Measurements from ENCODE around the gene BTG2. TPM values are rescaled to one million over a fixed set of nuclear protein-coding genes. Genes with fewer than 3 reads are reported as not detected.
A peak's percentile ranks its signal among the peaks of the same experiment; 100 is the strongest.

The BTG2 gene
- total RNA-seq, 1 donor from 2014 or later: 32.4 TPM

GRCh38 chr1:203338335-203339036, 33.2 kb downstream of the BTG2 start:
- no peak overlapping the region for H3K27ac ChIP-seq (ENCODE audit: low read depth, low read length)
- H3K27me3 ChIP-seq (ENCODE audit: control insufficient read depth in 3 of 3, insufficient read depth in 3 of 3, low read length in 3 of 3): peaks cover 0 to 5% (median 0%) of the 10 kb centered on the region in 3 donors
- no peak overlapping the region for H3K9ac ChIP-seq (ENCODE audit: low read depth in 1 of 3, low read length in 3 of 3)

GRCh38 chr1:203340112-203340790, 34.9 kb downstream of the BTG2 start:
- Histone ChIP-seq H3K9ac (ENCODE audit: low read depth in 1 of 3, low read length in 3 of 3) (no peak overlapping the region), H3K27ac (ENCODE audit: low read depth, low read length) (no peak overlapping the region), H3K27me3 (ENCODE audit: control insufficient read depth in 3 of 3, insufficient read depth in 3 of 3, low read length in 3 of 3) (peaks cover 0 to 5% (median 0%) of the 10 kb centered on the region in 3 donors), H3K4me1 (ENCODE audit: control insufficient read depth in 3 of 3, insufficient read depth in 3 of 3, low read length in 3 of 3) (peaks cover 10 to 21% (median 18%) of the 10 kb centered on the region in 3 donors), H3K9me3 (ENCODE audit: control insufficient read depth in 3 of 3, low read length in 3 of 3) (no peaks in the 10 kb centered on the region), H3K36me3 (ENCODE audit: control insufficient read depth in 3 of 3, insufficient read depth in 3 of 3, low read length in 3 of 3) (no peaks in the 10 kb centered on the region), H3K4me3 (ENCODE audit: low read length in 3 of 3) (no peak overlapping the region)

More at GRCh38 chr1:203338335-203339036, 33.2 kb downstream of the BTG2 start:
- Histone ChIP-seq H3K36me3 (ENCODE audit: control insufficient read depth in 3 of 3, insufficient read depth in 3 of 3, low read length in 3 of 3) (no peaks in the 10 kb centered on the region), H3K9me3 (ENCODE audit: control insufficient read depth in 3 of 3, low read length in 3 of 3) (no peaks in the 10 kb centered on the region), H3K4me1 (ENCODE audit: control insufficient read depth in 3 of 3, insufficient read depth in 3 of 3, low read length in 3 of 3) (peaks cover 10 to 22% (median 19%) of the 10 kb centered on the region in 3 donors), H3K4me3 (ENCODE audit: low read length in 3 of 3) (no peak overlapping the region)

- Histone ChIP-seq H3K9me3 (ENCODE audit: control insufficient read depth in 3 of 3, low read length in 3 of 3) (no peaks in the 10 kb centered on the region), H3K9ac (ENCODE audit: low read depth in 1 of 3, low read length in 3 of 3) (peak overlapping the region in 1 of 3 donors; percentile 35), H3K4me3 (ENCODE audit: low read length in 3 of 3) (no peak overlapping the region), H3K4me1 (ENCODE audit: control insufficient read depth in 3 of 3, insufficient read depth in 3 of 3, low read length in 3 of 3) (peaks cover 9 to 15% (median 9%) of the 10 kb centered on the region in 3 donors), H3K27me3 (ENCODE audit: control insufficient read depth in 3 of 3, insufficient read depth in 3 of 3, low read length in 3 of 3) (peaks cover 0 to 5% (median 0%) of the 10 kb centered on the region in 3 donors), H3K36me3 (ENCODE audit: control insufficient read depth in 3 of 3, insufficient read depth in 3 of 3, low read length in 3 of 3) (peaks cover 0 to 2% (median 0%) of the 10 kb centered on the region in 3 donors), H3K27ac (ENCODE audit: low read depth, low read length) (no peak overlapping the region)
These were observed 37.0 kb downstream of the BTG2 start for GRCh38 chr1:203342192-203342940.

GRCh38 chr1:203343956-203344754, 38.8 kb downstream of the BTG2 start:
- H3K4me3 ChIP-seq (ENCODE audit: low read length in 3 of 3): no peak overlapping the region
- peaks cover 4 to 12% (median 5%) of the 10 kb centered on the region in 3 donors for H3K4me1 ChIP-seq (ENCODE audit: control insufficient read depth in 3 of 3, insufficient read depth in 3 of 3, low read length in 3 of 3)
- no peak overlapping the region for H3K27ac ChIP-seq (ENCODE audit: low read depth, low read length)
- peaks cover 0 to 5% (median 0%) of the 10 kb centered on the region in 3 donors for H3K27me3 ChIP-seq (ENCODE audit: control insufficient read depth in 3 of 3, insufficient read depth in 3 of 3, low read length in 3 of 3)
- H3K36me3 ChIP-seq (ENCODE audit: control insufficient read depth in 3 of 3, insufficient read depth in 3 of 3, low read length in 3 of 3): peaks cover 0 to 2% (median 0%) of the 10 kb centered on the region in 3 donors
- H3K9me3 ChIP-seq (ENCODE audit: control insufficient read depth in 3 of 3, low read length in 3 of 3): no peaks in the 10 kb centered on the region
- H3K9ac ChIP-seq (ENCODE audit: low read depth in 1 of 3, low read length in 3 of 3): no peak overlapping the region

GRCh38 chr1:203346060-203346768, 40.9 kb downstream of the BTG2 start:
- Histone ChIP-seq H3K27me3 (ENCODE audit: control insufficient read depth in 3 of 3, insufficient read depth in 3 of 3, low read length in 3 of 3) (peaks cover 0 to 5% (median 0%) of the 10 kb centered on the region in 3 donors), H3K9me3 (ENCODE audit: control insufficient read depth in 3 of 3, low read length in 3 of 3) (no peaks in the 10 kb centered on the region), H3K4me1 (ENCODE audit: control insufficient read depth in 3 of 3, insufficient read depth in 3 of 3, low read length in 3 of 3) (peaks cover 10 to 16% (median 12%) of the 10 kb centered on the region in 3 donors), H3K27ac (ENCODE audit: low read depth, low read length) (no peak overlapping the region), H3K9ac (ENCODE audit: low read depth in 1 of 3, low read length in 3 of 3) (no peak overlapping the region), H3K4me3 (ENCODE audit: low read length in 3 of 3) (no peak overlapping the region), H3K36me3 (ENCODE audit: control insufficient read depth in 3 of 3, insufficient read depth in 3 of 3, low read length in 3 of 3) (peaks cover 0 to 2% (median 0%) of the 10 kb centered on the region in 3 donors)

GRCh38 chr1:203346769-203347102, 41.4 kb downstream of the BTG2 start:
- H3K4me1 ChIP-seq (ENCODE audit: control insufficient read depth in 3 of 3, insufficient read depth in 3 of 3, low read length in 3 of 3): peaks cover 14 to 22% (median 15%) of the 10 kb centered on the region in 3 donors
- H3K27ac ChIP-seq (ENCODE audit: low read depth, low read length): no peak overlapping the region

GRCh38 chr1:203349166-203349565, 43.8 kb downstream of the BTG2 start:
- H3K36me3 ChIP-seq (ENCODE audit: control insufficient read depth in 3 of 3, insufficient read depth in 3 of 3, low read length in 3 of 3): peaks cover 0 to 2% (median 0%) of the 10 kb centered on the region in 3 donors
- no peak overlapping the region for H3K4me3 ChIP-seq (ENCODE audit: low read length in 3 of 3)
- no peak overlapping the region for H3K27ac ChIP-seq (ENCODE audit: low read depth, low read length)
- no peaks in the 10 kb centered on the region for H3K27me3 ChIP-seq (ENCODE audit: control insufficient read depth in 3 of 3, insufficient read depth in 3 of 3, low read length in 3 of 3)
- H3K4me1 ChIP-seq (ENCODE audit: control insufficient read depth in 3 of 3, insufficient read depth in 3 of 3, low read length in 3 of 3): peaks cover 11 to 22% (median 14%) of the 10 kb centered on the region in 3 donors
- H3K9ac ChIP-seq (ENCODE audit: low read depth in 1 of 3, low read length in 3 of 3): no peak overlapping the region
- H3K9me3 ChIP-seq (ENCODE audit: control insufficient read depth in 3 of 3, low read length in 3 of 3): no peaks in the 10 kb centered on the region

More at GRCh38 chr1:203346769-203347102, 41.4 kb downstream of the BTG2 start:
- Histone ChIP-seq H3K9me3 (ENCODE audit: control insufficient read depth in 3 of 3, low read length in 3 of 3) (no peaks in the 10 kb centered on the region), H3K36me3 (ENCODE audit: control insufficient read depth in 3 of 3, insufficient read depth in 3 of 3, low read length in 3 of 3) (peaks cover 0 to 2% (median 0%) of the 10 kb centered on the region in 3 donors), H3K9ac (ENCODE audit: low read depth in 1 of 3, low read length in 3 of 3) (no peak overlapping the region), H3K27me3 (ENCODE audit: control insufficient read depth in 3 of 3, insufficient read depth in 3 of 3, low read length in 3 of 3) (peaks cover 0 to 5% (median 0%) of the 10 kb centered on the region in 3 donors), H3K4me3 (ENCODE audit: low read length in 3 of 3) (no peak overlapping the region)

- Histone ChIP-seq H3K27ac (ENCODE audit: low read depth, low read length) (no peak overlapping the region), H3K27me3 (ENCODE audit: control insufficient read depth in 3 of 3, insufficient read depth in 3 of 3, low read length in 3 of 3) (no peaks in the 10 kb centered on the region), H3K4me3 (ENCODE audit: low read length in 3 of 3) (peak overlapping the region in 1 of 3 donors; percentile 61), H3K36me3 (ENCODE audit: control insufficient read depth in 3 of 3, insufficient read depth in 3 of 3, low read length in 3 of 3) (peaks cover 0 to 2% (median 0%) of the 10 kb centered on the region in 3 donors), H3K4me1 (ENCODE audit: control insufficient read depth in 3 of 3, insufficient read depth in 3 of 3, low read length in 3 of 3) (peaks cover 11 to 22% (median 14%) of the 10 kb centered on the region in 3 donors), H3K9ac (ENCODE audit: low read depth in 1 of 3, low read length in 3 of 3) (no peak overlapping the region), H3K9me3 (ENCODE audit: control insufficient read depth in 3 of 3, low read length in 3 of 3) (no peaks in the 10 kb centered on the region)
These were observed 44.6 kb downstream of the BTG2 start for GRCh38 chr1:203349773-203350524.

Measured in skeletal muscle tissue (tissue), 4 donors.